ENCODE measurements around the gene SCYL1. TPM values are rescaled to one million over a fixed set of nuclear protein-coding genes. Genes with fewer than 3 reads are reported as not detected.
A peak's percentile ranks its signal among the peaks of the same experiment; 100 is the strongest.

SCYL1 gene
- total RNA-seq, 1 donor from 2014 or later: 103 TPM

- H3K27me3 Mint-ChIP-seq (ENCODE audit: unreplicated experiment): no peaks in the 10 kb centered on the region
Measured at GRCh38 chr11:65498977-65499712, 25.7 kb upstream of the SCYL1 start, which contains the start of gene MALAT1. Gene MALAT1, plus strand, starts transcription at chr11:65499045.

GRCh38 chr11:65499713-65500386, 25.0 kb upstream of the SCYL1 start:
- Mint-ChIP-seq H3K4me1 (ENCODE audit: unreplicated experiment) (peaks cover 18% of the 10 kb centered on the region), H3K36me3 (ENCODE audit: unreplicated experiment) (no peaks in the 10 kb centered on the region), H3K4me3 (ENCODE audit: unreplicated experiment) (no peak overlapping the region), H3K9me3 (ENCODE audit: unreplicated experiment) (no peaks in the 10 kb centered on the region), H3K27ac (ENCODE audit: unreplicated experiment) (no peak overlapping the region), H3K27me3 (ENCODE audit: unreplicated experiment) (no peaks in the 10 kb centered on the region)
- no peak for DNase-seq (ENCODE audit: extremely low spot score, unreplicated experiment)
- TF ChIP-seq, protein P1, sequence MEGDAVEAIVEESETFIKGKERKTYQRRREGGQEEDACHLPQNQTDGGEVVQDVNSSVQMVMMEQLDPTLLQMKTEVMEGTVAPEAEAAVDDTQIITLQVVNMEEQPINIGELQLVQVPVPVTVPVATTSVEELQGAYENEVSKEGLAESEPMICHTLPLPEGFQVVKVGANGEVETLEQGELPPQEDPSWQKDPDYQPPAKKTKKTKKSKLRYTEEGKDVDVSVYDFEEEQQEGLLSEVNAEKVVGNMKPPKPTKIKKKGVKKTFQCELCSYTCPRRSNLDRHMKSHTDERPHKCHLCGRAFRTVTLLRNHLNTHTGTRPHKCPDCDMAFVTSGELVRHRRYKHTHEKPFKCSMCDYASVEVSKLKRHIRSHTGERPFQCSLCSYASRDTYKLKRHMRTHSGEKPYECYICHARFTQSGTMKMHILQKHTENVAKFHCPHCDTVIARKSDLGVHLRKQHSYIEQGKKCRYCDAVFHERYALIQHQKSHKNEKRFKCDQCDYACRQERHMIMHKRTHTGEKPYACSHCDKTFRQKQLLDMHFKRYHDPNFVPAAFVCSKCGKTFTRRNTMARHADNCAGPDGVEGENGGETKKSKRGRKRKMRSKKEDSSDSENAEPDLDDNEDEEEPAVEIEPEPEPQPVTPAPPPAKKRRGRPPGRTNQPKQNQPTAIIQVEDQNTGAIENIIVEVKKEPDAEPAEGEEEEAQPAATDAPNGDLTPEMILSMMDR (IDR thresholded peaks at IDR 0.05): no peak

More at GRCh38 chr11:65498977-65499712, 25.7 kb upstream of the SCYL1 start, which contains the start of gene MALAT1:
- DNase-seq (ENCODE audit: extremely low spot score, unreplicated experiment): peak; percentile 97
- TF ChIP-seq, protein P1 (IDR thresholded peaks at IDR 0.05): no peak
- no peak within 1 kb of the TSS for H3K27ac Mint-ChIP-seq (ENCODE audit: unreplicated experiment)
- H3K4me3 Mint-ChIP-seq (ENCODE audit: unreplicated experiment): no peak within 1 kb of the TSS
- no peaks in the 10 kb centered on the region for H3K9me3 Mint-ChIP-seq (ENCODE audit: unreplicated experiment)
- H3K4me1 Mint-ChIP-seq (ENCODE audit: unreplicated experiment): peaks cover 24% of the 10 kb centered on the region
- no peaks in the 10 kb centered on the region for H3K36me3 Mint-ChIP-seq (ENCODE audit: unreplicated experiment)

DNA sequence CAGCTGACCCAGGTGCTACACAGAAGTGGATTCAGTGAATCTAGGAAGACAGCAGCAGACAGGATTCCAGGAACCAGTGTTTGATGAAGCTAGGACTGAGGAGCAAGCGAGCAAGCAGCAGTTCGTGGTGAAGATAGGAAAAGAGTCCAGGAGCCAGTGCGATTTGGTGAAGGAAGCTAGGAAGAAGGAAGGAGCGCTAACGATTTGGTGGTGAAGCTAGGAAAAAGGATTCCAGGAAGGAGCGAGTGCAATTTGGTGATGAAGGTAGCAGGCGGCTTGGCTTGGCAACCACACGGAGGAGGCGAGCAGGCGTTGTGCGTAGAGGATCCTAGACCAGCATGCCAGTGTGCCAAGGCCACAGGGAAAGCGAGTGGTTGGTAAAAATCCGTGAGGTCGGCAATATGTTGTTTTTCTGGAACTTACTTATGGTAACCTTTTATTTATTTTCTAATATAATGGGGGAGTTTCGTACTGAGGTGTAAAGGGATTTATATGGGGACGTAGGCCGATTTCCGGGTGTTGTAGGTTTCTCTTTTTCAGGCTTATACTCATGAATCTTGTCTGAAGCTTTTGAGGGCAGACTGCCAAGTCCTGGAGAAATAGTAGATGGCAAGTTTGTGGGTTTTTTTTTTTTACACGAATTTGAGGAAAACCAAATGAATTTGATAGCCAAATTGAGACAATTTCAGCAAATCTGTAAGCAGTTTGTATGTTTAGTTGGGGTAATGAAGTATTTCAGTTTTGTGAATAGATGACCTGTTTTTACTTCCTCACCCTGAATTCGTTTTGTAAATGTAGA, 24.3 kb upstream of the SCYL1 start:
- TF ChIP-seq, protein P1 (IDR thresholded peaks at IDR 0.05): no peak
- Mint-ChIP-seq H3K36me3 (ENCODE audit: unreplicated experiment) (no peaks in the 10 kb centered on the region), H3K27me3 (ENCODE audit: unreplicated experiment) (no peaks in the 10 kb centered on the region), H3K27ac (ENCODE audit: unreplicated experiment) (no peak overlapping the region), H3K4me1 (ENCODE audit: unreplicated experiment) (peaks cover 17% of the 10 kb centered on the region), H3K4me3 (ENCODE audit: unreplicated experiment) (no peak overlapping the region), H3K9me3 (ENCODE audit: unreplicated experiment) (no peaks in the 10 kb centered on the region)
- DNase-seq (ENCODE audit: extremely low spot score, unreplicated experiment): no peak

DNA sequence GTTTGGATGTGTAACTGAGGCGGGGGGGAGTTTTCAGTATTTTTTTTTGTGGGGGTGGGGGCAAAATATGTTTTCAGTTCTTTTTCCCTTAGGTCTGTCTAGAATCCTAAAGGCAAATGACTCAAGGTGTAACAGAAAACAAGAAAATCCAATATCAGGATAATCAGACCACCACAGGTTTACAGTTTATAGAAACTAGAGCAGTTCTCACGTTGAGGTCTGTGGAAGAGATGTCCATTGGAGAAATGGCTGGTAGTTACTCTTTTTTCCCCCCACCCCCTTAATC, 23.8 kb upstream of the SCYL1 start:
- Mint-ChIP-seq H3K27ac (ENCODE audit: unreplicated experiment) (no peak overlapping the region), H3K9me3 (ENCODE audit: unreplicated experiment) (no peaks in the 10 kb centered on the region), H3K4me1 (ENCODE audit: unreplicated experiment) (peaks cover 16% of the 10 kb centered on the region), H3K27me3 (ENCODE audit: unreplicated experiment) (no peaks in the 10 kb centered on the region), H3K36me3 (ENCODE audit: unreplicated experiment) (no peaks in the 10 kb centered on the region), H3K4me3 (ENCODE audit: unreplicated experiment) (no peak overlapping the region)
- TF ChIP-seq, protein P1 (IDR thresholded peaks at IDR 0.05): no peak
- DNase-seq (ENCODE audit: extremely low spot score, unreplicated experiment): no peak

Data from osteocyte (in vitro differentiated cells).